WTC11 (cell line): Measurements from ENCODE around the gene PLEKHA6.

Experiments
- CBFB ChIP-seq: sonication (generic); formaldehyde crosslinking; IDR thresholded peaks from 2 replicates; pipeline ENCODE4 v1.8.1; 2022; ENCODE audit warnings: mild to moderate bottlenecking, low read depth, missing genetic modification reagents
- CREM ChIP-seq: sonication (generic); formaldehyde crosslinking; IDR thresholded peaks from 2 replicates; pipeline ENCODE4 v1.8.1; 2022; ENCODE audit warnings: mild to moderate bottlenecking, missing genetic modification reagents, moderate library complexity
- FOXK1 ChIP-seq: sonication (generic); formaldehyde crosslinking; IDR thresholded peaks from 2 replicates; pipeline ENCODE4 v1.8.0; 2022; ENCODE audit warnings: mild to moderate bottlenecking, moderate library complexity, missing genetic modification reagents
- JUN ChIP-seq: sonication (generic); formaldehyde crosslinking; IDR thresholded peaks from 2 replicates; pipeline ENCODE4 v1.8.0; 2023; ENCODE audit warnings: mild to moderate bottlenecking, missing genetic modification reagents
- MXD4 ChIP-seq: fragments of 250-450 bp; sonication (Bioruptor Pico); IDR thresholded peaks from 2 replicates; pipeline ENCODE4 v1.8.0; 2021; ENCODE audit warnings: mild to moderate bottlenecking, moderate library complexity, borderline replicate concordance
- TCF7 ChIP-seq: sonication (generic); formaldehyde crosslinking; IDR thresholded peaks from 2 replicates; pipeline ENCODE4 v1.8.0; 2022; ENCODE audit warnings: mild to moderate bottlenecking, low read depth, missing genetic modification reagents, moderate library complexity
- ZNF423 ChIP-seq: fragments of 250-450 bp; sonication (Bioruptor Pico); IDR thresholded peaks from 2 replicates; pipeline ENCODE4 v2.1.2; 2022; ENCODE audit warnings: mild to moderate bottlenecking, moderate library complexity
- TF ChIP-seq, protein P1 (sequence below): fragments of 200-600 bp; IDR thresholded peaks from 2 replicates; pipeline ENCODE4 v1.8.0; 2022; ENCODE audit warnings: antibody characterized with exemption
- TF ChIP-seq, protein P2 (sequence below): sonication (generic); formaldehyde crosslinking; IDR thresholded peaks from 2 replicates; pipeline ENCODE4 v1.8.0; 2022; ENCODE audit warnings: mild to moderate bottlenecking, missing genetic modification reagents
- TF ChIP-seq, protein P3 (sequence below): sonication (generic); formaldehyde crosslinking; IDR thresholded peaks from 2 replicates; pipeline ENCODE4 v1.8.0; 2022; ENCODE audit warnings: mild to moderate bottlenecking, missing genetic modification reagents
- TF ChIP-seq, protein P4 (sequence below): sonication (generic); formaldehyde crosslinking; IDR thresholded peaks from 2 replicates; pipeline ENCODE4 v1.8.1; 2022; ENCODE audit warnings: mild to moderate bottlenecking, moderate library complexity, missing genetic modification reagents
- TF ChIP-seq, protein P5 (sequence below): sonication (generic); formaldehyde crosslinking; IDR thresholded peaks from 2 replicates; pipeline ENCODE4 v1.8.1; 2023; ENCODE audit warnings: mild to moderate bottlenecking, missing genetic modification reagents, borderline replicate concordance
- TF ChIP-seq, protein P6 (sequence below): sonication (generic); formaldehyde crosslinking; IDR thresholded peaks from 2 replicates; pipeline ENCODE4 v1.8.1; 2023; ENCODE audit warnings: mild to moderate bottlenecking, missing genetic modification reagents, moderate library complexity
- TF ChIP-seq, protein P7 (sequence below): sonication (generic); formaldehyde crosslinking; IDR thresholded peaks from 2 replicates; pipeline ENCODE4 v1.8.0; 2023; ENCODE audit warnings: missing genetic modification reagents

DNA sequence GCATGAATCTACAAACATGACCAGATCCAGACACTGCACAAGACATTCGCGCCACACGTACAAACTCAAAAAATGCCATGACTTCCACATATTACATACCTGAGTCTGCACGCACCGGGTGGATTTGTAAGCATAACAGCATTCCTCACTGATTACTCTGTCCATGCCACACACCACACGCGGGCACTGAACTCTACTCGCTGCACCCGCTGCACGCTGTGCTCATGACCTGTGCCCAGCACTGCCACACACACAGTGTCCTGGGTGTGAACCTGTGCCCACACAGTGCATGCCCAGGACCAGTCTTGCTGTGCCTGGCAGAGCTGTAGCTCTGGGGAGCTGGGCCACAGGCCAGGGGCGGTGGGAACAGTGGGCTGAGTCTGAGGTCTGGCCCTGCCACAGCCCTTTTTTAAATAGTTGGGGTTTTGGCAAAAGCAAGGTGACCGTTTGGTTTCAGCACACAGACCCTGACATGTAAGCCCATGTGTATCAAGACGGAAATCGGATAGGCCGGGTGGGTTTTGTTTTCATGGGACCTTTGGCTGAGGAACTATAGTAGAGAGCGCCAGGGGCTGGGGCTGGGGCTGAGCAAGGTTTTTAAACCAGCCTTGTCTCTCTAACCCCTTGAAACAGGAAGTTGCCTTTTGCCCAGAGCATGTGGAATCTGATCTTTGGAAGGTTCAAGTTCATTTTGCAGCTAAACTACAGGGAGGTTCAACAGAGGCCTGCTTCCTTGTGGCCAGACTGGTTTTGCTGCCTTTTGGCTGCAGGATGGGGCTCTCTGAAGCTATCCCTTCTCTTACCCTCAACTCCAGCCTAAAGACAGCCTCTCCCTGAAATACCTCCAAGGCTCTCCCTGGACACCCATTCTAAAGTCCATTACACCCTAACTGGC lies 133.6 kb downstream of the PLEKHA6 start:
- TF ChIP-seq, protein P1, sequence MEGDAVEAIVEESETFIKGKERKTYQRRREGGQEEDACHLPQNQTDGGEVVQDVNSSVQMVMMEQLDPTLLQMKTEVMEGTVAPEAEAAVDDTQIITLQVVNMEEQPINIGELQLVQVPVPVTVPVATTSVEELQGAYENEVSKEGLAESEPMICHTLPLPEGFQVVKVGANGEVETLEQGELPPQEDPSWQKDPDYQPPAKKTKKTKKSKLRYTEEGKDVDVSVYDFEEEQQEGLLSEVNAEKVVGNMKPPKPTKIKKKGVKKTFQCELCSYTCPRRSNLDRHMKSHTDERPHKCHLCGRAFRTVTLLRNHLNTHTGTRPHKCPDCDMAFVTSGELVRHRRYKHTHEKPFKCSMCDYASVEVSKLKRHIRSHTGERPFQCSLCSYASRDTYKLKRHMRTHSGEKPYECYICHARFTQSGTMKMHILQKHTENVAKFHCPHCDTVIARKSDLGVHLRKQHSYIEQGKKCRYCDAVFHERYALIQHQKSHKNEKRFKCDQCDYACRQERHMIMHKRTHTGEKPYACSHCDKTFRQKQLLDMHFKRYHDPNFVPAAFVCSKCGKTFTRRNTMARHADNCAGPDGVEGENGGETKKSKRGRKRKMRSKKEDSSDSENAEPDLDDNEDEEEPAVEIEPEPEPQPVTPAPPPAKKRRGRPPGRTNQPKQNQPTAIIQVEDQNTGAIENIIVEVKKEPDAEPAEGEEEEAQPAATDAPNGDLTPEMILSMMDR, result no peak
- TF ChIP-seq, protein P2, sequence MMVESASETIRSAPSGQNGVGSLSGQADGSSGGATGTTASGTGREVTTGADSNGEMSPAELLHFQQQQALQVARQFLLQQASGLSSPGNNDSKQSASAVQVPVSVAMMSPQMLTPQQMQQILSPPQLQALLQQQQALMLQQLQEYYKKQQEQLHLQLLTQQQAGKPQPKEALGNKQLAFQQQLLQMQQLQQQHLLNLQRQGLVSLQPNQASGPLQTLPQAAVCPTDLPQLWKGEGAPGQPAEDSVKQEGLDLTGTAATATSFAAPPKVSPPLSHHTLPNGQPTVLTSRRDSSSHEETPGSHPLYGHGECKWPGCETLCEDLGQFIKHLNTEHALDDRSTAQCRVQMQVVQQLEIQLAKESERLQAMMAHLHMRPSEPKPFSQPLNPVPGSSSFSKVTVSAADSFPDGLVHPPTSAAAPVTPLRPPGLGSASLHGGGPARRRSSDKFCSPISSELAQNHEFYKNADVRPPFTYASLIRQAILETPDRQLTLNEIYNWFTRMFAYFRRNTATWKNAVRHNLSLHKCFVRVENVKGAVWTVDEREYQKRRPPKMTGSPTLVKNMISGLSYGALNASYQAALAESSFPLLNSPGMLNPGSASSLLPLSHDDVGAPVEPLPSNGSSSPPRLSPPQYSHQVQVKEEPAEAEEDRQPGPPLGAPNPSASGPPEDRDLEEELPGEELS (CRISPR knock-in tag), result no peak
- TF ChIP-seq, protein P3, sequence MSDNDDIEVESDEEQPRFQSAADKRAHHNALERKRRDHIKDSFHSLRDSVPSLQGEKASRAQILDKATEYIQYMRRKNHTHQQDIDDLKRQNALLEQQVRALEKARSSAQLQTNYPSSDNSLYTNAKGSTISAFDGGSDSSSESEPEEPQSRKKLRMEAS (CRISPR knock-in tag), result no peak
- no peak for TF ChIP-seq TCF7 (CRISPR knock-in tag)
- TF ChIP-seq CBFB (CRISPR knock-in tag), result no peak
- TF ChIP-seq, protein P4, sequence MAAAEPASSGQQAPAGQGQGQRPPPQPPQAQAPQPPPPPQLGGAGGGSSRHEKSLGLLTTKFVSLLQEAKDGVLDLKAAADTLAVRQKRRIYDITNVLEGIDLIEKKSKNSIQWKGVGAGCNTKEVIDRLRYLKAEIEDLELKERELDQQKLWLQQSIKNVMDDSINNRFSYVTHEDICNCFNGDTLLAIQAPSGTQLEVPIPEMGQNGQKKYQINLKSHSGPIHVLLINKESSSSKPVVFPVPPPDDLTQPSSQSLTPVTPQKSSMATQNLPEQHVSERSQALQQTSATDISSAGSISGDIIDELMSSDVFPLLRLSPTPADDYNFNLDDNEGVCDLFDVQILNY (CRISPR knock-in tag), result no peak
- TF ChIP-seq JUN, result no peak
- no peak for TF ChIP-seq CREM (CRISPR knock-in tag)
- TF ChIP-seq MXD4 (CRISPR knock-in tag), result no peak
- TF ChIP-seq, protein P5, sequence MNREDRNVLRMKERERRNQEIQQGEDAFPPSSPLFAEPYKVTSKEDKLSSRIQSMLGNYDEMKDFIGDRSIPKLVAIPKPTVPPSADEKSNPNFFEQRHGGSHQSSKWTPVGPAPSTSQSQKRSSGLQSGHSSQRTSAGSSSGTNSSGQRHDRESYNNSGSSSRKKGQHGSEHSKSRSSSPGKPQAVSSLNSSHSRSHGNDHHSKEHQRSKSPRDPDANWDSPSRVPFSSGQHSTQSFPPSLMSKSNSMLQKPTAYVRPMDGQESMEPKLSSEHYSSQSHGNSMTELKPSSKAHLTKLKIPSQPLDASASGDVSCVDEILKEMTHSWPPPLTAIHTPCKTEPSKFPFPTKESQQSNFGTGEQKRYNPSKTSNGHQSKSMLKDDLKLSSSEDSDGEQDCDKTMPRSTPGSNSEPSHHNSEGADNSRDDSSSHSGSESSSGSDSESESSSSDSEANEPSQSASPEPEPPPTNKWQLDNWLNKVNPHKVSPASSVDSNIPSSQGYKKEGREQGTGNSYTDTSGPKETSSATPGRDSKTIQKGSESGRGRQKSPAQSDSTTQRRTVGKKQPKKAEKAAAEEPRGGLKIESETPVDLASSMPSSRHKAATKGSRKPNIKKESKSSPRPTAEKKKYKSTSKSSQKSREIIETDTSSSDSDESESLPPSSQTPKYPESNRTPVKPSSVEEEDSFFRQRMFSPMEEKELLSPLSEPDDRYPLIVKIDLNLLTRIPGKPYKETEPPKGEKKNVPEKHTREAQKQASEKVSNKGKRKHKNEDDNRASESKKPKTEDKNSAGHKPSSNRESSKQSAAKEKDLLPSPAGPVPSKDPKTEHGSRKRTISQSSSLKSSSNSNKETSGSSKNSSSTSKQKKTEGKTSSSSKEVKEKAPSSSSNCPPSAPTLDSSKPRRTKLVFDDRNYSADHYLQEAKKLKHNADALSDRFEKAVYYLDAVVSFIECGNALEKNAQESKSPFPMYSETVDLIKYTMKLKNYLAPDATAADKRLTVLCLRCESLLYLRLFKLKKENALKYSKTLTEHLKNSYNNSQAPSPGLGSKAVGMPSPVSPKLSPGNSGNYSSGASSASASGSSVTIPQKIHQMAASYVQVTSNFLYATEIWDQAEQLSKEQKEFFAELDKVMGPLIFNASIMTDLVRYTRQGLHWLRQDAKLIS, result no peak
- TF ChIP-seq, protein P6, sequence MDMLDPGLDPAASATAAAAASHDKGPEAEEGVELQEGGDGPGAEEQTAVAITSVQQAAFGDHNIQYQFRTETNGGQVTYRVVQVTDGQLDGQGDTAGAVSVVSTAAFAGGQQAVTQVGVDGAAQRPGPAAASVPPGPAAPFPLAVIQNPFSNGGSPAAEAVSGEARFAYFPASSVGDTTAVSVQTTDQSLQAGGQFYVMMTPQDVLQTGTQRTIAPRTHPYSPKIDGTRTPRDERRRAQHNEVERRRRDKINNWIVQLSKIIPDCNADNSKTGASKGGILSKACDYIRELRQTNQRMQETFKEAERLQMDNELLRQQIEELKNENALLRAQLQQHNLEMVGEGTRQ (CRISPR knock-in tag), result no peak
- TF ChIP-seq FOXK1 (CRISPR knock-in tag), result no peak
- TF ChIP-seq, protein P7, sequence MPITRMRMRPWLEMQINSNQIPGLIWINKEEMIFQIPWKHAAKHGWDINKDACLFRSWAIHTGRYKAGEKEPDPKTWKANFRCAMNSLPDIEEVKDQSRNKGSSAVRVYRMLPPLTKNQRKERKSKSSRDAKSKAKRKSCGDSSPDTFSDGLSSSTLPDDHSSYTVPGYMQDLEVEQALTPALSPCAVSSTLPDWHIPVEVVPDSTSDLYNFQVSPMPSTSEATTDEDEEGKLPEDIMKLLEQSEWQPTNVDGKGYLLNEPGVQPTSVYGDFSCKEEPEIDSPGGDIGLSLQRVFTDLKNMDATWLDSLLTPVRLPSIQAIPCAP (CRISPR knock-in tag), result no peak
- TF ChIP-seq ZNF423, result no peak
